ENCODE measurements around the gene CD180.

The CD180 gene

DNA sequence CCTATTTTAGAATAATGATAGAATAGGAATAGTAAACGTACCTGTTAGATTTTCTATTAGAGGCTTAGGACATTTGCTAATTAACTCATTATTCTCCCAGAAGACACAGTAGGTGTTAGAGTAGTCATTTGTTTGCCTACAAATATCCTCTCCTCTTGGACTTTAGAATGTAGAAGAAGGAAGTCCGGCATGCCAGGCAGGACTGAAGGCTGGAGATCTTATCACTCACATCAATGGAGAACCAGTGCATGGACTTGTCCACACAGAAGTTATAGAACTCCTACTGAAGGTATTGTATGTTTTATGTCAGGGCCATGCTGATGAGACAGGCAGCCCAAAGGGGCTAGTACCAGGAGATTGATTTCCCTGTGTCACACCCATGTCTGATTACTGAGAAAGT lies 43.3 kb downstream of the CD180 start:
- H3K4me3 ChIP-seq (ENCODE audit: insufficient read depth, low read depth, low read length, poor library complexity, severe bottlenecking): no peak overlapping the region
- H3K9me3 ChIP-seq (ENCODE audit: control insufficient read depth, low read length): no peaks in the 10 kb centered on the region
- no peak for DNase-seq
- no peaks in the 10 kb centered on the region for H3K27me3 ChIP-seq (replicated peaks; ENCODE audit: control insufficient read depth, insufficient read depth, low read length, poor library complexity, severe bottlenecking)
- peaks cover 4% of the 10 kb centered on the region for H3K36me3 ChIP-seq (ENCODE audit: control insufficient read depth, insufficient read depth, low read length)
- H3K27ac ChIP-seq (ENCODE audit: insufficient read depth, low read length, poor library complexity, severe bottlenecking): no peak overlapping the region
- peaks cover 7% of the 10 kb centered on the region for H3K4me1 ChIP-seq (ENCODE audit: control insufficient read depth, insufficient read depth, low read length, poor library complexity, severe bottlenecking)

DNA sequence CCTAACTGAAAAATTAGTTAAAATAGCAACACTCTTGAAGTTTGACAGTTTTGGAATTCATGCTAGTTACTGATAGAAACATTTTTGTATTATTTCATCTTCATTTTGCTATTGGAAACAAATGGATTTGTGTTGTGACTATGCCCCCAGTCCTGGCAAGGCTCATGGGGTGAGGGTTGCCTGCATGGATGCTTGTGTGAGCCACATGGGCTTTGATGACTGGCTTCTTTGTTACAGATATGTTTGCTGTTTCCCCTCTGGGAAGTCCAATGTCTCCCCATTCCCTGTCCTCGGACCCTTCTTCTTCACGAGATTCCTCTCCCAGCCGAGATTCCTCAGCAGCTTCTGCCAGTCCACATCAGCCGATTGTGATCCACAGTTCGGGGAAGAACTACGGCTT lies 44.2 kb downstream of the CD180 start:
- peaks cover 5% of the 10 kb centered on the region for H3K4me1 ChIP-seq (ENCODE audit: control insufficient read depth, insufficient read depth, low read length, poor library complexity, severe bottlenecking)
- no peak for DNase-seq
- peaks cover 4% of the 10 kb centered on the region for H3K36me3 ChIP-seq (ENCODE audit: control insufficient read depth, insufficient read depth, low read length)
- no peaks in the 10 kb centered on the region for H3K9me3 ChIP-seq (ENCODE audit: control insufficient read depth, low read length)
- H3K4me3 ChIP-seq (ENCODE audit: insufficient read depth, low read depth, low read length, poor library complexity, severe bottlenecking): no peak overlapping the region
- no peaks in the 10 kb centered on the region for H3K27me3 ChIP-seq (replicated peaks; ENCODE audit: control insufficient read depth, insufficient read depth, low read length, poor library complexity, severe bottlenecking)
- H3K27ac ChIP-seq (ENCODE audit: insufficient read depth, low read length, poor library complexity, severe bottlenecking): no peak overlapping the region

DNA sequence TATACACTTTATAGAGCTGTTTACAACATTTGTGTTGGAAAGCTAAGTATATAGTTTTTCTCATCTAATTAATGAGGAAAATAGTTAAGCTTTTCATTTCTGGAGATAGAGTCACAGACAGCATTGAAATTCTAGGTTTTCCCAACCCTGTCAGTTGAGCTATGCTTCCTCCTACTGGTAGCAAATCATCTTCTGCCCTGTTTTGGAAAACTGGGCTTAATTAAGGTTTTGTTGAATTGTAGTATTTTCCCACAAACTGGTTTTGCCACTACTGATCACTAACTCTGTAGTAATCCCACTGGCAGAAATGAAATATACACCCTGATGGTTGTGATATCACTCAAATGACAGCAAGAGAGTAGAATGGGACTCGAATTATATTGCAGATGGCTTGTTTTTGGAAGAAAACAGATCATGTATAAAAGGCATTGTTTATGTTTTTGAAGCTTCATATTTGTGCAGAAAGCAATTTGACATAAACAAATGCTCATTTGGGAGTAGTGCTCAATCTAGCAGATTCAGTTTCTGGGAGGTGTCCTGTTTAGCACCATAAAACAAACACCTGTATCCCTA lies 46.6 kb downstream of the CD180 start:
- Histone ChIP-seq H3K36me3 (ENCODE audit: control insufficient read depth, insufficient read depth, low read length) (peaks cover 17% of the 10 kb centered on the region), H3K4me3 (ENCODE audit: insufficient read depth, low read depth, low read length, poor library complexity, severe bottlenecking) (no peak overlapping the region), H3K9me3 (ENCODE audit: control insufficient read depth, low read length) (no peaks in the 10 kb centered on the region), H3K27ac (ENCODE audit: insufficient read depth, low read length, poor library complexity, severe bottlenecking) (no peak overlapping the region), H3K4me1 (ENCODE audit: control insufficient read depth, insufficient read depth, low read length, poor library complexity, severe bottlenecking) (no peaks in the 10 kb centered on the region), H3K27me3 (replicated peaks; ENCODE audit: control insufficient read depth, insufficient read depth, low read length, poor library complexity, severe bottlenecking) (no peaks in the 10 kb centered on the region)
- DNase-seq: no peak

GRCh38 chr5:67149057-67149950 lies 47.3 kb downstream of the CD180 start:
- DNase-seq: no peak
- Histone ChIP-seq H3K4me3 (ENCODE audit: insufficient read depth, low read depth, low read length, poor library complexity, severe bottlenecking) (no peak overlapping the region), H3K27me3 (replicated peaks; ENCODE audit: control insufficient read depth, insufficient read depth, low read length, poor library complexity, severe bottlenecking) (no peaks in the 10 kb centered on the region)

GRCh38 chr5:67147760-67148159 lies 48.8 kb downstream of the CD180 start:
- Histone ChIP-seq H3K36me3 (ENCODE audit: control insufficient read depth, insufficient read depth, low read length) (peaks cover 34% of the 10 kb centered on the region), H3K4me3 (ENCODE audit: insufficient read depth, low read depth, low read length, poor library complexity, severe bottlenecking) (no peak overlapping the region), H3K9me3 (ENCODE audit: control insufficient read depth, low read length) (no peaks in the 10 kb centered on the region), H3K27me3 (replicated peaks; ENCODE audit: control insufficient read depth, insufficient read depth, low read length, poor library complexity, severe bottlenecking) (no peaks in the 10 kb centered on the region), H3K4me1 (ENCODE audit: control insufficient read depth, insufficient read depth, low read length, poor library complexity, severe bottlenecking) (no peaks in the 10 kb centered on the region), H3K27ac (ENCODE audit: insufficient read depth, low read length, poor library complexity, severe bottlenecking) (no peak overlapping the region)
- no peak for DNase-seq

More at GRCh38 chr5:67149057-67149950, 47.3 kb downstream of the CD180 start:
- H3K4me1 ChIP-seq (ENCODE audit: control insufficient read depth, insufficient read depth, low read length, poor library complexity, severe bottlenecking): no peaks in the 10 kb centered on the region
- peaks cover 25% of the 10 kb centered on the region for H3K36me3 ChIP-seq (ENCODE audit: control insufficient read depth, insufficient read depth, low read length)
- no peak overlapping the region for H3K27ac ChIP-seq (ENCODE audit: insufficient read depth, low read length, poor library complexity, severe bottlenecking)
- no peaks in the 10 kb centered on the region for H3K9me3 ChIP-seq (ENCODE audit: control insufficient read depth, low read length)

DNA sequence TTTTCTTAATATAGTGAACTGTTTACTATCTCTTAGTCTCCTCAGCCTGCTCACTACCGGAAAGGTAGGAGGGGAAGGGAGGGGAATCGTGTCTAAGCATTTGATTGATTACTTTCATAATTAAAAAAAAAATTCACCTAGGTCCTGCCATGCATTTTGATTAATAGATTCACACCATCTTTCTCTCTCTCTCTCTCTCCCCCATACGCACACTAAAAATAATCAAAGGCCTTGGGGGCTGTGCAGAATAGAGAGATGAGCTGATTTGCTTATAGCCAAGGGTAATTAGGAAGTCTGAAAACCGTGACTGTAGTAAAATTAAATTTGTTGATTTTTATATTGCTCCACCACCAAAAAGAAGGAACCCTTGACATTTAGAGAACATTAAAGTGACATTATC lies 49.6 kb downstream of the CD180 start:
- no peak for DNase-seq
- H3K27me3 ChIP-seq (replicated peaks; ENCODE audit: control insufficient read depth, insufficient read depth, low read length, poor library complexity, severe bottlenecking): no peaks in the 10 kb centered on the region
- peaks cover 39% of the 10 kb centered on the region for H3K36me3 ChIP-seq (ENCODE audit: control insufficient read depth, insufficient read depth, low read length)
- no peak overlapping the region for H3K27ac ChIP-seq (ENCODE audit: insufficient read depth, low read length, poor library complexity, severe bottlenecking)
- H3K9me3 ChIP-seq (ENCODE audit: control insufficient read depth, low read length): no peaks in the 10 kb centered on the region
- no peaks in the 10 kb centered on the region for H3K4me1 ChIP-seq (ENCODE audit: control insufficient read depth, insufficient read depth, low read length, poor library complexity, severe bottlenecking)
- no peak overlapping the region for H3K4me3 ChIP-seq (ENCODE audit: insufficient read depth, low read depth, low read length, poor library complexity, severe bottlenecking)

DNA sequence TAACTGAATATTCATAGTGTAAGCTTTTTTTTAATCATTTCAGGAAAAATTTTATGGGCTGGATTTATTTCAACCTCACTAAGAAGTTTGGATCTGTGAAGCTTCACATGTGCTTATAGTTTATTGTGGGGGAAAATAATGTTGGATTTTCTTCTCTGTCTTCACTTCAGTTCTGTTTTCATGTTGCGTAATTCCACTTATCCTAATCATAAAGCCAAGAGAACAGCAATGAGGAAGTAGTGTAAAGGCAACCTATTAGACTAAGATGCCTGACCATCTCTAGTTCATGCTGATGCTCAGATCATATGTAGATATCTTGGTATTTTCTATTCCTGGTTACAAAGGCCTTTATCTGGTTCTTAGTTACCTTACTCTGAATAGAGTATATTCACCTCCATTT lies 50.0 kb downstream of the CD180 start:
- H3K36me3 ChIP-seq (ENCODE audit: control insufficient read depth, insufficient read depth, low read length): peaks cover 39% of the 10 kb centered on the region
- no peaks in the 10 kb centered on the region for H3K27me3 ChIP-seq (replicated peaks; ENCODE audit: control insufficient read depth, insufficient read depth, low read length, poor library complexity, severe bottlenecking)
- H3K27ac ChIP-seq (ENCODE audit: insufficient read depth, low read length, poor library complexity, severe bottlenecking): no peak overlapping the region
- no peak for DNase-seq
- no peak overlapping the region for H3K4me3 ChIP-seq (ENCODE audit: insufficient read depth, low read depth, low read length, poor library complexity, severe bottlenecking)
- no peaks in the 10 kb centered on the region for H3K9me3 ChIP-seq (ENCODE audit: control insufficient read depth, low read length)
- no peaks in the 10 kb centered on the region for H3K4me1 ChIP-seq (ENCODE audit: control insufficient read depth, insufficient read depth, low read length, poor library complexity, severe bottlenecking)

DNA sequence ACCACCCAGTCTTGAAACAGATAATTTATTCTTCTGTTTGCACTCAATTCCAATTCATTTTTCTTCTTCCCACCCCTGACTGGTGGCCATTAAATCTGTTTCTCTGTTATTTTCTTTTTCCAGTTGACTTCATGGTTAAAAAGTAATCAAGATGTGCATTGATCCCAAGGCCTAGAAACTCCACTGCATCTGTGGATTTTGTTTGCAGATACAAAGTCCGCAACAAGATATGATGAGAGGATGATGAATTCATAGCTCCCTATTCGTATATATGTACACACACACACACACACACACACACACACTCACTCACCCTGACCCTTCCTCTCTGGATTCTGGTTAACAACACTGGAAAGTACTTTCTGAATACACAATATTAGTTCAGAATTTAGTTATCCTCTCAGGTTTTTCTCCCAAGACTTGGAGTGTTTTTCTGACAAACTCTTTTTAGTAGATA lies 52.4 kb downstream of the CD180 start:
- H3K4me1 ChIP-seq (ENCODE audit: control insufficient read depth, insufficient read depth, low read length, poor library complexity, severe bottlenecking): no peaks in the 10 kb centered on the region
- H3K9me3 ChIP-seq (ENCODE audit: control insufficient read depth, low read length): no peaks in the 10 kb centered on the region
- peaks cover 44% of the 10 kb centered on the region for H3K36me3 ChIP-seq (ENCODE audit: control insufficient read depth, insufficient read depth, low read length)
- DNase-seq: no peak
- H3K27me3 ChIP-seq (replicated peaks; ENCODE audit: control insufficient read depth, insufficient read depth, low read length, poor library complexity, severe bottlenecking): no peaks in the 10 kb centered on the region
- H3K27ac ChIP-seq (ENCODE audit: insufficient read depth, low read length, poor library complexity, severe bottlenecking): no peak overlapping the region
- H3K4me3 ChIP-seq (ENCODE audit: insufficient read depth, low read depth, low read length, poor library complexity, severe bottlenecking): no peak overlapping the region

GRCh38 chr5:67143549-67143948 lies 53.0 kb downstream of the CD180 start:
- Histone ChIP-seq H3K4me3 (ENCODE audit: insufficient read depth, low read depth, low read length, poor library complexity, severe bottlenecking) (no peak overlapping the region), H3K4me1 (ENCODE audit: control insufficient read depth, insufficient read depth, low read length, poor library complexity, severe bottlenecking) (no peaks in the 10 kb centered on the region), H3K27ac (ENCODE audit: insufficient read depth, low read length, poor library complexity, severe bottlenecking) (no peak overlapping the region), H3K9me3 (ENCODE audit: control insufficient read depth, low read length) (no peaks in the 10 kb centered on the region), H3K36me3 (ENCODE audit: control insufficient read depth, insufficient read depth, low read length) (peaks cover 44% of the 10 kb centered on the region), H3K27me3 (replicated peaks; ENCODE audit: control insufficient read depth, insufficient read depth, low read length, poor library complexity, severe bottlenecking) (no peaks in the 10 kb centered on the region)
- DNase-seq: no peak

DNA sequence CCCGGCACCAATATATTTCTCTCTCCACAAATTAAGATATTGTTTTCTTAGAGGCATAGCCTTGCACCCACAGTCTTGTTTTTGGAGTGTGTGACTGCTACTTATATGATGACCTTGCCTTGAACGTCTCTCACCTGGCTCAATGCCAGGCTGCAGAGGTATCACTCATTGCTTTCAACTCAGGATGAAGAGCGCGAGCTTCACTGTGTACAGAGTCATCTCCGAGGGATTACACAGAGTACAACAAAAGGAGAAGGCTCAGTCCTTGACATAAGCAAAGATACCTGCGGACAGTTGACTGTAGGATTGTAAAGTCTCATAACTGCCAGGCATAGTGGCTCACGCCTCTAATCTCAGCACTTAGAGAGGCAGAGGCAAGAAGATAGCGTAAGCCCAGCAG lies 53.8 kb downstream of the CD180 start:
- no peak overlapping the region for H3K27ac ChIP-seq (ENCODE audit: insufficient read depth, low read length, poor library complexity, severe bottlenecking)
- no peaks in the 10 kb centered on the region for H3K4me1 ChIP-seq (ENCODE audit: control insufficient read depth, insufficient read depth, low read length, poor library complexity, severe bottlenecking)
- H3K36me3 ChIP-seq (ENCODE audit: control insufficient read depth, insufficient read depth, low read length): peaks cover 44% of the 10 kb centered on the region
- H3K4me3 ChIP-seq (ENCODE audit: insufficient read depth, low read depth, low read length, poor library complexity, severe bottlenecking): no peak overlapping the region
- no peaks in the 10 kb centered on the region for H3K27me3 ChIP-seq (replicated peaks; ENCODE audit: control insufficient read depth, insufficient read depth, low read length, poor library complexity, severe bottlenecking)
- no peak for DNase-seq
- H3K9me3 ChIP-seq (ENCODE audit: control insufficient read depth, low read length): no peaks in the 10 kb centered on the region

Measured in effector memory CD4-positive, alpha-beta T cell (primary cell).